ENCODE results near the gene CDIPT. TPM values are rescaled to one million over a fixed set of nuclear protein-coding genes. Genes with fewer than 3 reads are reported as not detected.

The CDIPT gene
- total RNA-seq, 1 donor from 2014 or later: 83.3 TPM

DNA sequence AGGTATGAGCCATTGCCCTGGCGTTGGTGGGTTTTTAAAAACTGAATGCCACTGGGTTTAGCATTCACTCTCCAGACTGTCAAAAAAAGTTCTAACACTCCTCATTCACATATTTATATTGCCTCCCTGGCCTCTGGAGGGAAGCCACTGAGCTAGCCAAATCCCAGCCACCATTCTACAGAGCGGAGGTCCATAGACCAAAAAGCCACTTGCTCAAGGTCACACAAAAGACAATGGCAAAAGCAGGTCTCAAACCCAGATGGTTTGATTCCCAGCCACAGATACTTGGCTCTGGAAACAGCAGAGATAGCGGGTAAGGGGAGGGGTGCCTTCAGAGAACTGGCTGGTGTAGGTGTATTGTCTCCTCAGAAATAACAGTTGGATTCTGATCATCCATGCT lies 18.0 kb upstream of the CDIPT start:
- H3K4me3 ChIP-seq (ENCODE audit: low read depth, low read length): no peak overlapping the region
- TF ChIP-seq, protein P1, sequence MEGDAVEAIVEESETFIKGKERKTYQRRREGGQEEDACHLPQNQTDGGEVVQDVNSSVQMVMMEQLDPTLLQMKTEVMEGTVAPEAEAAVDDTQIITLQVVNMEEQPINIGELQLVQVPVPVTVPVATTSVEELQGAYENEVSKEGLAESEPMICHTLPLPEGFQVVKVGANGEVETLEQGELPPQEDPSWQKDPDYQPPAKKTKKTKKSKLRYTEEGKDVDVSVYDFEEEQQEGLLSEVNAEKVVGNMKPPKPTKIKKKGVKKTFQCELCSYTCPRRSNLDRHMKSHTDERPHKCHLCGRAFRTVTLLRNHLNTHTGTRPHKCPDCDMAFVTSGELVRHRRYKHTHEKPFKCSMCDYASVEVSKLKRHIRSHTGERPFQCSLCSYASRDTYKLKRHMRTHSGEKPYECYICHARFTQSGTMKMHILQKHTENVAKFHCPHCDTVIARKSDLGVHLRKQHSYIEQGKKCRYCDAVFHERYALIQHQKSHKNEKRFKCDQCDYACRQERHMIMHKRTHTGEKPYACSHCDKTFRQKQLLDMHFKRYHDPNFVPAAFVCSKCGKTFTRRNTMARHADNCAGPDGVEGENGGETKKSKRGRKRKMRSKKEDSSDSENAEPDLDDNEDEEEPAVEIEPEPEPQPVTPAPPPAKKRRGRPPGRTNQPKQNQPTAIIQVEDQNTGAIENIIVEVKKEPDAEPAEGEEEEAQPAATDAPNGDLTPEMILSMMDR (conservative IDR thresholded peaks at IDR 0.05; ENCODE audit: low read depth, low read length): no peak
- DNase-seq (ENCODE audit: low read depth): no peak

DNA sequence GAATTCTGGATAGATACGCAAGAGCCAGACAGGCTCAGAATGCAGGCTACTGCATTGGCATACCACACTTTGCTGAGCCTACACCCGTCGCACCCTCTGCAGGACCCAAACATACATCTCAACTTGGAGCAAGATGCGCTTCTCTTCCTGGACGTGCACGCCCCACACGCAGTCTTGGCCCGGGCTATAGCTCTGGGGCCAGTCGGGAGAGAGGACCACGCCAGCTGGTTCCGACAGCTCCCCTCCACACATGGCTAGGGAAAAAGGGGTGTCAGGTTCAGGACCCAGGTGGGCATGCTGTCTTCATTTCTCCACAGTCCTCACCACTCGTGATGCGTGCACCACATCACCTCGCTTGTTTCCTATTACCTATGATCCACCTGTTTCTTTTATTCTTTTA lies 15.1 kb upstream of the CDIPT start:
- no peak overlapping the region for H3K4me3 ChIP-seq (ENCODE audit: low read depth, low read length)
- TF ChIP-seq, protein P1 (conservative IDR thresholded peaks at IDR 0.05; ENCODE audit: low read depth, low read length): no peak
- no peak for DNase-seq (ENCODE audit: low read depth)

DNA sequence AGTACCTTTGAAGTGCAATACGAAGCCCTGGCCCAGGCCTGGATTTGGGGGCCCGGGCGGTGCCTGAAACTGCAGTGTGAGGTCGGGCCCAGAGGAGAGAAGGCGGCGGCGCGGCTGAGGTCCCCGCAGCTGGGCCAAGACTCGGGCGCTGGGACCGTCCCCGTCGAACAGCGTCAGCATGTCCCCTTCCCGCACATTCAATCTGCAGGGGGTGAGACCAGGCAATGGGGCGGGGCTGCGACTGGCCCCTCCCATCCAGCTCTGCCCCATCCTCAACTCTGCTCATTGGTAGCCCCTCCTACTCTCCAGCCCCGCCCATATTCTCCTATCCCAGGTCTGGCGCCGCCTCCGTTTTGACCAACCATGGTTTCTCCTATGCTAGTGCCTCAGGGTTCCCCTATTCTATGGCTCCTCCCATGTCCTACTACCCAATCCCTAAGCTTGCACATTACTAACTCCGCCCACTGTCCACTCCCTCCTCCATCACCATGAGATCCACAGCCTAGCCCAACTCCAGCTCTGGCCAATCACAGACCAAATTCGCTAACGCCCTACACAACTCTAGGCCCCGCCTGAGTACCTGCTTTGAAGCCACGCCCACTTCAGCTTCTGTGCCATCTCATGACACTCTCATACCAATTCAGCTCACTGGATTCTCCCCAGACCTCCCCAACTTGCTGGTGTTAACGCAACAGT lies 14.4 kb upstream of the CDIPT start:
- no peak overlapping the region for H3K4me3 ChIP-seq (ENCODE audit: low read depth, low read length)
- no peak for DNase-seq (ENCODE audit: low read depth)
- TF ChIP-seq, protein P1 (conservative IDR thresholded peaks at IDR 0.05; ENCODE audit: low read depth, low read length): no peak

DNA sequence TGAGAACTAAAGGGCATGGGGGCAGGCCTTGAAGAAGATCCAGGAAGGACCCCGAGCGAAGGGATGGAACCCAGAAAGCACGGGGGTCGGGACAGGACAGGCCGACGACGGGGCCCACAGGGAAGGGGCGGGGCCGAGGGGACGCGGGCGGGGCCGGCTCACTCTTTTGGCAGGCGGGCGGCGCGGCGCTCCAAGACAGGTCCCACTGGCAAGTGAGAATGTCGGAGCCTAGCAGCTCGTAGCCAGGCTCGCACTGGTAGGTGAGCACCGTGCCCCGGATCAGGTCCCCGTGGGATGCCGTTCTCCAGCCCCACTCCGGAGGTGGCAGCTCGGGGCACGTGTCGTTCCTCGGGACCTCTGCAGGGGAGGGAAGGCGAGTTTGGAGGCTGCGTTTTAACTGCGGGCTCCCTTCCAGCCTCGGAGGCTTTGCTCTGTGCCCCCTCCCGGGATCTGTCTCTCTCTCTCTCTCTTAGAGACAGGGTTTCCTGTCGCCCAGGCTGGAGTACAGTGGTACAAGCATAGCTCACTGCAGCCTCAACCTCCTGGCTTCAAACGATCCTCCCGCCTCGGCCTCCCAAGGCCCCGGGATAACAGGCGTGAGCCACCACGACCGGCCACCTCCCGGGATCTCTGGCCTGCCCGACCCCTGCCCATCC lies 13.7 kb upstream of the CDIPT start:
- TF ChIP-seq, protein P1 (conservative IDR thresholded peaks at IDR 0.05; ENCODE audit: low read depth, low read length): no peak
- H3K4me3 ChIP-seq (ENCODE audit: low read depth, low read length): no peak overlapping the region
- DNase-seq (ENCODE audit: low read depth): no peak

DNA sequence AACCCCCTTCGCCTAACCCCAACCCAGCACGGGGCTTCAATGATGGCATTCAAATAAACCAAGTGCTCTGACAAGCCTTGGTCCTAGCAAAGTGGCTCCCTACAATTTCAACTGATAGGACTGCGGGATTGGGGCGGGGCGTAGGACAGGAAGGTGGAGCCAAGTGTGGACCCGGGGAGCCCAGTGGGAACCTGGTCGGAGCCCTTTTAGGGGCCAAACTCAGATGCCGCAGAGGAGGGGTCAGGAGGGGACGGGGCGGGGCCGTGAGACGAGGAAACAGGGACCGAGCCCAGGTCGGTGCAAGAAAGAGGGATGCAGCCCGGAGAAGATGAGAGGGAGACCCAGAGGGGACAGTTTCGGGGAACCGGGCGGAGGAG lies 13.2 kb upstream of the CDIPT start:
- TF ChIP-seq, protein P1 (conservative IDR thresholded peaks at IDR 0.05; ENCODE audit: low read depth, low read length): no peak
- no peak for DNase-seq (ENCODE audit: low read depth)
- no peak overlapping the region for H3K4me3 ChIP-seq (ENCODE audit: low read depth, low read length)

DNA sequence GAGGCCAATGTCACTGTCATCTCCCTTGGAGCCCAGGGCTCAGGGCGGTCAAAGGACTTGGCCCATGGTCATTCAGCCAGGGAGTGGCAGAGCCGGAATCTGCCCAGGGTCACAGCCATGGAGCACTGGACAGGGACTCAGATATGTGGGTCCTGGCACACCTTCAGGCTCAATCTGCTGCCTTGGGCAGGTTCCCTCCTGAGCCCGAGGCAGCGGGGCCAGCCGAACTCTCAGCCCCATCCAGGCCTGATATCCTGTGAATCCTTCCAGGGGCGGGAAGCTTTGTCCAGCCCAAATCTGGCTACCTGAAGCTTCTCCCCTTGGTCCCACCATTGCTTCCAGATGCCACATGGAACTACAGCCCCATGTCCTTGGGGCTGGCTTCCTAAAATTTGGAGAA lies 12.2 kb upstream of the CDIPT start:
- no peak overlapping the region for H3K4me3 ChIP-seq (ENCODE audit: low read depth, low read length)
- no peak for DNase-seq (ENCODE audit: low read depth)
- TF ChIP-seq, protein P1 (conservative IDR thresholded peaks at IDR 0.05; ENCODE audit: low read depth, low read length): no peak

DNA sequence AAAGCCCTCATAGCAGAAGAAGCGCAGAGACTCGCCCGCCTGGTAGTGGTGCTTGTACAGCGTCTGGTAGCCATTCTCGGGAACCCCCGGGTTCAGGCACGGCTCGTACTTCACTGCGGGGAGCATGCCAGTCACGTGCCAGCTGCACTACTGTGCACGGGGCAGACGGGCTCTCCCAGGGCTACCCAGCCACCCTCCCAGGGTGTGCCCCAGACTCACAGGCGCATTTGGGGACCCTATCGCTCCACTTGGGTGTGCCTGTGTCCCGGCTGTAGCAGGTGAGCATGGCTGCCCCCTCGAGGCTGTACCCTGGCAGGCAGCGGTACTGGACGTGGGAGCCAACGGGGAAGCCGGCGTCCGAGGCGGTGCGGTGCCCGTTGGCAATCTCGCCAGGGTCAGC lies 10.3 kb upstream of the CDIPT start:
- TF ChIP-seq, protein P1 (conservative IDR thresholded peaks at IDR 0.05; ENCODE audit: low read depth, low read length): no peak
- H3K4me3 ChIP-seq (ENCODE audit: low read depth, low read length): no peak overlapping the region
- no peak for DNase-seq (ENCODE audit: low read depth)

All from epithelial cell of proximal tubule (primary cell).